Measurements from ENCODE around the gene DALRD3. TPM values are rescaled to one million over a fixed set of nuclear protein-coding genes. Genes with fewer than 3 reads are reported as not detected.

DALRD3 gene
- polyA plus RNA-seq, 1 donor: 28.5 TPM

DNA sequence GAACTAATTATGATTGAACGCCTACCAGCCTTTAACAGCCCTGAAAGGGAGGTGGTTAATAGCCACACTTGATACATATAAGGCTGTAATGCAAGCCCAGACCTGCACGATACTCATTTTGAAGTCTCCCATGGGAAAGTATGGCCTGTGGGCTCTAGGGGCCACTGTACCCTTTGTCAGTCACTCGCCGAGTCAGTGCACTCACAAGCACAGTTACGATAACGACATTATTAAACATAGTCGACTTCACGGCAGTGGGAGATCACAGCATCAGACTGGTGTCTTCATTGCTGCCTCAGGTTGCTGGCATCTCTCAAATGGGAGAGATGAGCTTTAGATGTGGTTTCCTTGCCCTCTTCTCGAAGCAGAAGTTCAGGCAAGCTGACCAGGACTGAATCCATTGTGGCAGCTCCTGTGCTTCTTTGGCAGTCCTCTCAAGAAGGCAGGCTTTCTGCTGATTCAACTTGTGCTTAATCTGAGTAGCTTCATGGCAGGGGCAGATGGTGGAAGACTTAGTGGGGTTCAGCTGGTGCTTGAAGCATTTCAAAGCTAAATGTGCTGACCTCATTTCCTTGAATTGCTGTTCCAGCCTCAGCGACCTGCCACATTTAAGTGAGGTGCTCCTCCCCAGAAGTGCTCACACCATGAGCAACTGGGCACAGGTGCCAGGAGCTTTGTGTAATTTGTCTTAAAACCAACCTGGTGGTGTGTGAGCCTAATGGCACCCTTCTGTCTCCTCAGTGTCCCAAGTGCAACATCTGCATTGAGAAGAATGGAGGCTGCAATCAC is 44.1 kb downstream of the DALRD3 start:
- Histone ChIP-seq H3K36me3 (ENCODE audit: control insufficient read depth, insufficient read depth, low read length) (peaks cover 81% of the 10 kb centered on the region), H3K9me3 (ENCODE audit: control insufficient read depth, low read depth, low read length) (no peaks in the 10 kb centered on the region)
- WGBS (ENCODE audit: insufficient coverage, low lambda C conversion rate): no CpG with 5 or more reads among the region's 10 CpGs

DNA sequence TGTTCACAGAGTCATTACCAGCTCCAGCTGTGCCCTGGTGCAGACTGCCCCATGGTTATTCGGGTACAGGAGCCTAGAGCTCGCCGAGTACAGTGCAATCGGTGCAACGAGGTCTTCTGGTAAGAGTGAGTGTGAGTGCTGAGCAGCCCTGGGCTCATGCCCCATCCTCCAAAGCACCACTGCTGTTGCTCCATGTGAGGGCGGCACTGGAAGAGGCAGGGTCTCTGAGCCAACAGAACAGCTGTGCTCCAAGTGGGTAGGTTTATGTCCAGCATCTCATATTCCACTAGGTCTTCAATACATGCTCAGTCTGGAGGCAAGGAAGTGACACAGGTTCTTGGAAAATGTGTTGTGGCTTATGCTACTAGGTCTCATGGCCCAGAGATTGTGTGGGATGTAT is 47.8 kb downstream of the DALRD3 start:
- no CpG with 5 or more reads among the region's 6 CpGs for WGBS (ENCODE audit: insufficient coverage, low lambda C conversion rate)
- Histone ChIP-seq H3K27ac (ENCODE audit: low read length) (no peak overlapping the region), H3K4me3 (ENCODE audit: low read length) (no peak overlapping the region), H3K27me3 (ENCODE audit: control insufficient read depth, insufficient read depth, low read length) (no peaks in the 10 kb centered on the region), H3K9me3 (ENCODE audit: control insufficient read depth, low read depth, low read length) (no peaks in the 10 kb centered on the region), H3K36me3 (ENCODE audit: control insufficient read depth, insufficient read depth, low read length) (peaks cover 77% of the 10 kb centered on the region), H3K4me1 (ENCODE audit: control insufficient read depth, insufficient read depth, low read length) (no peaks in the 10 kb centered on the region)
- no peak for DNase-seq

More for the DNA sequence above, 44.1 kb downstream of the DALRD3 start:
- Histone ChIP-seq H3K4me1 (ENCODE audit: control insufficient read depth, insufficient read depth, low read length) (no peaks in the 10 kb centered on the region), H3K27me3 (ENCODE audit: control insufficient read depth, insufficient read depth, low read length) (no peaks in the 10 kb centered on the region), H3K27ac (ENCODE audit: low read length) (no peak overlapping the region), H3K4me3 (ENCODE audit: low read length) (no peak overlapping the region)
- no peak for DNase-seq

DNA sequence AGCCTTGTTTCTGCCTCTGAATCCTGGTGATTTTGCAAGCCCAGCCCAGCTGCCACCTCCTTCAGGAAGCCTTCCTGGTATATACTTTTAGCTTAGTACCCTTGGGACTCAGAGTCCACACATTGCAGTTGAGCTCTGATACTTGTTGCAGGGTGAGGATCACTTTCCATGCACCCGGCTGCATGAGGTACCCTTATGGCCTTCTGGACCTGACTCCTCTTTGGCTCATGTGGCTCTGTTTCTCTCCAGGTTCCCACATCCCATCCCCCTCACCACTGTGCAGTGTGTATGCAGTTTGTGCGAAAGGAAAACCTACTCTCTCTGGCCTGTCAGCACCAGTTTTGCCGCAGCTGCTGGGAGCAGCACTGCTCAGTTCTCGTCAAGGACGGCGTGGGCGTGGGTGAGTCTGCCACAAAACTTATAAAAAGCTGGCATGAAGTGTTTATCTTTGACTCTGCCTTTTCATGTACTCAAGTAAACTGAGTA is 51.5 kb downstream of the DALRD3 start:
- H3K27me3 ChIP-seq (ENCODE audit: control insufficient read depth, insufficient read depth, low read length): no peaks in the 10 kb centered on the region
- no peaks in the 10 kb centered on the region for H3K4me1 ChIP-seq (ENCODE audit: control insufficient read depth, insufficient read depth, low read length)
- no peak overlapping the region for H3K4me3 ChIP-seq (ENCODE audit: low read length)
- WGBS (ENCODE audit: insufficient coverage, low lambda C conversion rate): no CpG with 5 or more reads among the region's 7 CpGs
- no peaks in the 10 kb centered on the region for H3K9me3 ChIP-seq (ENCODE audit: control insufficient read depth, low read depth, low read length)
- no peak for DNase-seq
- no peak overlapping the region for H3K27ac ChIP-seq (ENCODE audit: low read length)
- H3K36me3 ChIP-seq (ENCODE audit: control insufficient read depth, insufficient read depth, low read length): peaks cover 65% of the 10 kb centered on the region

DNA sequence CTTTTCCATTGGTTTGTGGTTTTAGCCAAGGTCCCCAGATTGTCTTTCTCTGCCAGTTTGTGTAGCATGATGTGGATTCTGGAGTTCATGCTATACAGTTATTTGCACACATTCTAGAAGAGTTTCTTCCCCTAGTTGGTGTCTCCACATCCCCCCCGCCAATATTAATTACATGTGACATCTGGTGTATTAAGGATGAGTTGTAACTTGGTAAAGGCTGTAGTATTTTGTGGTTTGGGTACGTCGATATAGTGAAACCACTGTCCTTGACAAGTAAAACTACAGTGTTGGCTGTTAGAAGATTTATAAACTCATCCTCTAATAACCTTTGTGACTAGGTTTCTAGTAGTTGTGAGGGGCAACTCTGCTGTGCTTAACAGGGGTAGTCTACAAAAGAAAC is 52.0 kb downstream of the DALRD3 start:
- Histone ChIP-seq H3K4me1 (ENCODE audit: control insufficient read depth, insufficient read depth, low read length) (no peaks in the 10 kb centered on the region), H3K27me3 (ENCODE audit: control insufficient read depth, insufficient read depth, low read length) (no peaks in the 10 kb centered on the region), H3K36me3 (ENCODE audit: control insufficient read depth, insufficient read depth, low read length) (peaks cover 59% of the 10 kb centered on the region), H3K4me3 (ENCODE audit: low read length) (no peak overlapping the region), H3K9me3 (ENCODE audit: control insufficient read depth, low read depth, low read length) (no peaks in the 10 kb centered on the region), H3K27ac (ENCODE audit: low read length) (no peak overlapping the region)
- no CpG with 5 or more reads among the region's 3 CpGs for WGBS (ENCODE audit: insufficient coverage, low lambda C conversion rate)
- no peak for DNase-seq

Other genes starting within 250 kb of the DALRD3 start
- gene PRKAR2A, start 170.7 kb downstream of the DALRD3 start, polyA plus RNA-seq: 28.6 TPM
- gene SLC25A20, start 119.7 kb downstream of the DALRD3 start, polyA plus RNA-seq: 54.7 TPM
- gene ARIH2, start 99.7 kb downstream of the DALRD3 start, polyA plus RNA-seq: 78.4 TPM
- 46.5 TPM for gene P4HTM, start 28.3 kb downstream of the DALRD3 start, polyA plus RNA-seq
- 187 TPM for gene WDR6, start 11.2 kb downstream of the DALRD3 start, polyA plus RNA-seq
- gene NDUFAF3, start 3.5 kb upstream of the DALRD3 start, polyA plus RNA-seq: 61.9 TPM
- gene IMPDH2, start 10.8 kb upstream of the DALRD3 start, polyA plus RNA-seq: 261 TPM
- gene QRICH1, start 75.5 kb upstream of the DALRD3 start, polyA plus RNA-seq: 58.0 TPM
- 291 TPM for gene QARS1, start 86.2 kb upstream of the DALRD3 start, polyA plus RNA-seq
- 40.4 TPM for gene USP19, start 102.2 kb upstream of the DALRD3 start, polyA plus RNA-seq
- 209 TPM for gene LAMB2, start 114.5 kb upstream of the DALRD3 start, polyA plus RNA-seq
- gene CCDC71, start 147.8 kb upstream of the DALRD3 start, polyA plus RNA-seq: 21.4 TPM
- gene KLHDC8B, start 153.0 kb upstream of the DALRD3 start, polyA plus RNA-seq: 85.6 TPM